ENCODE results near the gene ITGA6. TPM values are rescaled to one million over a fixed set of nuclear protein-coding genes. Genes with fewer than 3 reads are reported as not detected.

Gene ITGA6
- total RNA-seq, 1 experiment from 2014 or later = 181 TPM

GRCh38 chr2:172462849-172463381 lies 35.5 kb downstream of the ITGA6 start:
- Histone ChIP-seq H3K27ac (ENCODE audit: low read length) (peak overlapping the region; percentile 73), H3K4me1 (ENCODE audit: insufficient read depth, low read length) (peaks cover 64% of the 10 kb centered on the region), H4K20me1 (ENCODE audit: low read length) (no peaks in the 10 kb centered on the region; the same call in 1 of the 2 replicates), H3K9me3 (ENCODE audit: low read length) (no peaks in the 10 kb centered on the region), H3K9ac (ENCODE audit: low read length) (no peak overlapping the region), H3K79me2 (ENCODE audit: low read length) (peaks cover 82% of the 10 kb centered on the region), H3K27me3 (ENCODE audit: low read length) (no peaks in the 10 kb centered on the region), H3F3A (ENCODE audit: low read length, unreplicated experiment) (peaks cover 11% of the 10 kb centered on the region), H3K9me2 (replicated peaks; ENCODE audit: low read length) (no peaks in the 10 kb centered on the region), H3K4me3 (ENCODE audit: low read length) (no peak overlapping the region), H2AFZ (ENCODE audit: low read length) (no peak overlapping the region), H3K36me3 (ENCODE audit: low read depth, low read length) (peaks cover 14% of the 10 kb centered on the region; the same call in 1 of the 2 replicates), H3K4me2 (ENCODE audit: low read length) (peak overlapping the region; percentile 82)
- TF ChIP-seq EZH2phosphoT487 (IDR thresholded peaks at IDR 0.05; ENCODE audit: borderline replicate concordance, low read length) = no peak
- TF ChIP-seq EZH2 (IDR thresholded peaks at IDR 0.05; ENCODE audit: low read length, unreplicated experiment) = no peak
- TF ChIP-seq CTCF (conservative IDR thresholded peaks at IDR 0.05; ENCODE audit: low read depth, low read length) = no peak
- peak; percentile 68 for DNase-seq
- CTCF ChIA-PET = interaction anchor here (0.9 to 1.4 kb wide), 2 partner anchors 21 to 759 kb away, joined by 5 to 17 read pairs; no protein-coding TSS in a partner anchor
- BruUV-seq (replicated peaks) = no TSS peak
- intact Hi-C loops (cut with micrococcal nuclease) = loop anchor here (5.0 to 10.0 kb wide), 2 partner anchors 166 to 758 kb away; no protein-coding TSS in a partner anchor
- peak; percentile 53 for ATAC-seq
- POLR2A ChIA-PET (ENCODE audit: unreplicated experiment) = interaction anchor here (0.6 kb wide), 1 partner anchor 290 kb away, joined by 3 read pairs; no protein-coding TSS in a partner anchor

GRCh38 chr2:172464400-172465129 lies 37.2 kb downstream of the ITGA6 start:
- DNase-seq = peak; percentile 79
- peaks cover 60% of the 10 kb centered on the region for H3K4me1 ChIP-seq (ENCODE audit: insufficient read depth, low read length)
- BruUV-seq (replicated peaks) = no TSS peak
- H4K20me1 ChIP-seq (ENCODE audit: low read length) = no peaks in the 10 kb centered on the region; the same call in 1 of the 2 replicates
- TF ChIP-seq CTCF (conservative IDR thresholded peaks at IDR 0.05; ENCODE audit: low read depth, low read length) = no peak
- no peak for TF ChIP-seq EZH2 (IDR thresholded peaks at IDR 0.05; ENCODE audit: low read length, unreplicated experiment)
- no peak for TF ChIP-seq EZH2phosphoT487 (IDR thresholded peaks at IDR 0.05; ENCODE audit: borderline replicate concordance, low read length)
- H3K27ac ChIP-seq (ENCODE audit: low read length) = peak overlapping the region; percentile 73
- ATAC-seq = peak; percentile 11
- H3K9ac ChIP-seq (ENCODE audit: low read length) = peak overlapping the region; percentile 31; the same call in 1 of the 2 replicates
- H3K4me2 ChIP-seq (ENCODE audit: low read length) = peak overlapping the region; percentile 82
- no peaks in the 10 kb centered on the region for H3K9me2 ChIP-seq (replicated peaks; ENCODE audit: low read length)
- H3K36me3 ChIP-seq (ENCODE audit: low read depth, low read length) = peaks cover 28% of the 10 kb centered on the region; the same call in 1 of the 2 replicates
- POLR2A ChIA-PET (ENCODE audit: unreplicated experiment) = interaction anchor here (0.6 to 0.9 kb wide), 2 partner anchors 23 to 76 kb away, joined by 3 read pairs; no protein-coding TSS in a partner anchor
- no peaks in the 10 kb centered on the region for H3K9me3 ChIP-seq (ENCODE audit: low read length)
- intact Hi-C loops (cut with micrococcal nuclease) = loop anchor here (1.0 to 10.0 kb wide), 9 partner anchors 22 to 760 kb away; partner anchors contain the start of gene ITGA6
- CTCF ChIA-PET = interaction anchor here (1.0 kb wide), 1 partner anchor 36 kb away, joined by 11 read pairs; no protein-coding TSS in a partner anchor
- H3K79me2 ChIP-seq (ENCODE audit: low read length) = peaks cover 66% of the 10 kb centered on the region
- peaks cover 11% of the 10 kb centered on the region for H3F3A ChIP-seq (ENCODE audit: low read length, unreplicated experiment)
- H2AFZ ChIP-seq (ENCODE audit: low read length) = 0 out of 2 replicates have a peak overlapping the region, but pooled peaks have one; percentile 23
- no peaks in the 10 kb centered on the region for H3K27me3 ChIP-seq (ENCODE audit: low read length)
- peak overlapping the region; percentile 58 for H3K4me3 ChIP-seq (ENCODE audit: low read length)
